CD4-positive, alpha-beta memory T cell (primary cell): ENCODE results near the gene WNK1. TPM values are rescaled to one million over a fixed set of nuclear protein-coding genes. Genes with fewer than 3 reads are reported as not detected.
"Not testable (repeated sequence)": the region's sequence is repeated elsewhere in the genome, so short reads cannot be mapped to it uniquely, and the experiment has no call there.

Experiments
- CTCF ChIA-PET: fragments of 350-600 bp; sonication (Branson Sonifier 250); formaldehyde crosslinking; loops from one replicate; lab custom pipeline; 2021; ENCODE audit warnings: inconsistent platforms; ENCODE audit not compliant: partially characterized antibody; lab: Charles Lee
- POLR2A ChIA-PET: fragments of 350-600 bp; sonication (Branson Sonifier 250); formaldehyde crosslinking; loops from one replicate; lab custom pipeline; 2021; ENCODE audit not compliant: partially characterized antibody; lab: Charles Lee
- DNase-seq, 5 donors: peaks; one replicate each; pipeline versions ENCODE4 v3.0.0 to v3.0.0-alpha.2; 2020 to 2022; ENCODE audit warnings: mixed read lengths in 1 of 5
- H3K27ac ChIP-seq: one replicate; pipeline ENCODE4 v1.7.0; 2013; ENCODE audit warnings: low read depth, low read length
- H3K27me3 ChIP-seq: 2 replicates; pipeline ENCODE4 v1.7.0; 2013; ENCODE audit warnings: mild to moderate bottlenecking, low read length, moderate library complexity; ENCODE audit not compliant: insufficient read depth
- H3K36me3 ChIP-seq: 2 replicates; pipeline ENCODE4 v1.7.0; 2013; ENCODE audit warnings: mild to moderate bottlenecking, low read length, moderate library complexity; ENCODE audit not compliant: insufficient read depth
- H3K4me1 ChIP-seq: 2 replicates; pipeline ENCODE4 v1.7.0; 2013; ENCODE audit warnings: mild to moderate bottlenecking, low read length, moderate library complexity; ENCODE audit not compliant: insufficient read depth
- H3K4me3 ChIP-seq, 2 donors: one replicate each; pipeline ENCODE4 v1.7.0; 2013; ENCODE audit warnings: low read length in 2 of 2, mild to moderate bottlenecking in 1 of 2
- H3K9me3 ChIP-seq, 2 donors: one replicate each; pipeline ENCODE4 v1.7.0; 2013; ENCODE audit warnings: low read length in 2 of 2, control low read depth in 1 of 2; ENCODE audit not compliant: control insufficient read depth in 1 of 2
- H3K27ac Mint-ChIP-seq, 7 donors: one replicate each; pipeline ENCODE4 v1.8.0; 2020 to 2021; ENCODE audit warnings: mixed read lengths in 7 of 7, mild to moderate bottlenecking in 6 of 7, inconsistent platforms in 3 of 7, moderate library complexity in 3 of 7
- H3K27me3 Mint-ChIP-seq, 2 donors: one replicate each; pipeline ENCODE4 v1.8.0; 2020 to 2021; ENCODE audit warnings: mixed read lengths in 2 of 2
- H3K36me3 Mint-ChIP-seq, 2 donors: one replicate each; pipeline ENCODE4 v1.8.0; 2020 to 2021; ENCODE audit warnings: mixed read lengths in 2 of 2, inconsistent platforms in 1 of 2, mild to moderate bottlenecking in 1 of 2
- H3K4me1 Mint-ChIP-seq, 4 donors: one replicate each; pipeline ENCODE4 v1.8.0; 2020 to 2021; ENCODE audit warnings: mixed read lengths in 4 of 4, mild to moderate bottlenecking in 1 of 4
- H3K4me3 Mint-ChIP-seq, 8 donors: one replicate each; pipeline ENCODE4 v1.8.0; 2020 to 2021; ENCODE audit warnings: mixed read lengths in 8 of 8, mild to moderate bottlenecking in 7 of 8, moderate library complexity in 6 of 8, inconsistent platforms in 3 of 8
- H3K9me3 Mint-ChIP-seq, 8 donors: one replicate each; pipeline ENCODE4 v1.8.0; 2020 to 2021; ENCODE audit warnings: mixed read lengths in 8 of 8, mild to moderate bottlenecking in 5 of 8, inconsistent platforms in 3 of 8, moderate library complexity in 1 of 8
- intact Hi-C: fragments of 100-400 bp; cut with micrococcal nuclease; formaldehyde crosslinking; loops from one replicate; pipeline ENCODE4 v1.15.1; 2023
- polyA plus RNA-seq, 2 donors: library from polyadenylated mRNA; unstranded; fragments of 300-500 nt; fragmentation: Illumina TruSeq; gene quantifications; one replicate each; pipeline ENCODE4 v1.2.3, GENCODE V29; 2021
- total RNA-seq, 2 experiments: library from RNA; stranded (reverse); gene quantifications; one replicate each; pipeline ENCODE4 v1.2.3, GENCODE V29; 2021

Gene WNK1
- total and polyA plus RNA-seq, 4 experiments from 2014 or later, result 4.5 to 194 (median 121) TPM

DNA sequence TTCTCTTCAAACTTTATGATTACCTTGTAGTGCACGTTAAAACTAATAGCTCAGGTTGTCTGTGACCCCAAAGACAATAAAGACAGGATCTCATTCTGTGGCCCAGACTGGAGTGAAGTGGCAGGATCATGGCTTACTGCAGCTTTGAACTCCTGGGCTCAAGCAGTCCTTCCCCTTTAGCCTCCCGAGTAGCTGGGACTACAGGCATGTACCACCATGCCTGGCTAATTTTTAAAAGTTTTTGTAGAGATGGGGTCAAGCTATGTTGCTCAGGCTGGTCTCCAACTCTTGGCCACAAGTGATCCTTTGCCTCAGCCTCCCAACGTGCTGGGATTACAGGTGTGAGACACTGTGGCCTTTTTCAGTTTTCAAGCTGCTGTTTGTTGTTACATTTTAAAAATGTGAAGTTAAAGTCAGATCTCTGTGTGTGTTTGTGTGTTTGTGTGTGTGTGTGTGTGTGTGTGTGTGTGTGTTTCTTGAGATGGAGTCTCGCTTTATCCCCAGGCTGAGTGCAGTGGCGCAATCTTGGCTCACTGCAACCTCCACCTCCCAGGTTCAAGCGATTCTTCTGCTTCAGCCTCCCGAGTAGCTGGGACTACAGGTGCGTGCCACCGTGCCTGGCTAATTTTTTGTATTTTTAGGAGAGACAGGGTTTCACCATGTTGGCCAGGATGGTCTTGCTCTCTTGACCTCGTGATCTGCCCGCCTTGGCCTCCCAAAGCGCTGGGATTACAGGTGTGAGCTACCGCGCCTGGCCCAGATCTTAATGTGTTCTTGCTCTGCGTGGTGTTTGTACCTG lies 23.8 kb downstream of the WNK1 start:
- peak overlapping the region in 6 of 8 donors; percentile 23 to 77 (median 55) for H3K4me3 Mint-ChIP-seq
- H3K4me1 ChIP-seq, result peaks cover 95% of the 10 kb centered on the region
- peak overlapping the region; percentile 36 to 89 (median 84) for H3K27ac Mint-ChIP-seq
- intact Hi-C loops, result loop anchor here (2.0 kb wide), 2 partner anchors 19 to 21 kb away; no protein-coding TSS in a partner anchor
- not testable (repeated sequence) for H3K27me3 ChIP-seq, H3K27ac ChIP-seq, H3K9me3 Mint-ChIP-seq, H3K36me3 ChIP-seq, H3K4me3 ChIP-seq, DNase-seq, H3K9me3 ChIP-seq, H3K27me3 Mint-ChIP-seq
- H3K4me1 Mint-ChIP-seq, result peaks cover 61 to 90% (median 77%) of the 10 kb centered on the region in 4 donors
- peaks cover 1 to 12% of the 10 kb centered on the region in 2 donors for H3K36me3 Mint-ChIP-seq
- POLR2A ChIA-PET, result interaction anchor here (1.2 to 12.7 kb wide), 5 partner anchors 10 to 200 kb away, joined by 3 to 106 read pairs (median 7); partner anchors contain the start of gene WNK1
- CTCF ChIA-PET, result interaction anchor here (0.9 to 6.5 kb wide), 9 partner anchors 11 to 201 kb away, joined by 3 to 51 read pairs (median 6); no protein-coding TSS in a partner anchor

GRCh38 chr12:776772-777373 lies 24.5 kb downstream of the WNK1 start:
- not testable (repeated sequence) for H3K4me3 ChIP-seq, DNase-seq, H3K9me3 ChIP-seq, H3K27me3 Mint-ChIP-seq, H3K36me3 ChIP-seq, H3K27me3 ChIP-seq, H3K9me3 Mint-ChIP-seq, H3K27ac ChIP-seq
- peaks cover 95% of the 10 kb centered on the region for H3K4me1 ChIP-seq
- POLR2A ChIA-PET, result interaction anchor here (0.7 to 12.7 kb wide), 11 partner anchors 9 to 201 kb away, joined by 3 to 106 read pairs (median 3); partner anchors contain the start of gene WNK1
- H3K4me3 Mint-ChIP-seq, result peak overlapping the region in 7 of 8 donors; percentile 14 to 77 (median 47)
- peaks cover 1 to 12% of the 10 kb centered on the region in 2 donors for H3K36me3 Mint-ChIP-seq
- peak overlapping the region; percentile 36 to 84 (median 79) for H3K27ac Mint-ChIP-seq
- H3K4me1 Mint-ChIP-seq, result peaks cover 64 to 93% (median 79%) of the 10 kb centered on the region in 4 donors
- intact Hi-C loops, result loop anchor here (2.0 kb wide), 1 partner anchor 18 kb away; no protein-coding TSS in a partner anchor
- CTCF ChIA-PET, result interaction anchor here (0.7 to 6.5 kb wide), 17 partner anchors 8 to 202 kb away, joined by 3 to 51 read pairs (median 5); partner anchors contain the start of gene WNK1

GRCh38 chr12:777550-778047 lies 25.2 kb downstream of the WNK1 start:
- Histone ChIP-seq H3K4me1 (peaks cover 95% of the 10 kb centered on the region), H3K9me3 (no peaks in the 10 kb centered on the region), H3K27ac (no peak overlapping the region), H3K36me3 (no peaks in the 10 kb centered on the region), H3K4me3 (no peak overlapping the region), H3K27me3 (no peaks in the 10 kb centered on the region)
- H3K27ac Mint-ChIP-seq, result peak overlapping the region; percentile 26 to 81 (median 71)
- no peaks in the 10 kb centered on the region for H3K27me3 Mint-ChIP-seq
- CTCF ChIA-PET, result interaction anchor here (0.7 to 6.5 kb wide), 16 partner anchors 9 to 202 kb away, joined by 3 to 51 read pairs (median 4); partner anchors contain the start of gene WNK1
- H3K4me1 Mint-ChIP-seq, result peaks cover 62 to 93% (median 79%) of the 10 kb centered on the region in 4 donors
- no peak for DNase-seq
- intact Hi-C loops, result loop anchor here (2.0 kb wide), 1 partner anchor 17 kb away; no protein-coding TSS in a partner anchor
- H3K4me3 Mint-ChIP-seq, result peak overlapping the region in 5 of 8 donors; percentile 34 to 58 (median 51)
- H3K9me3 Mint-ChIP-seq, result no peaks in the 10 kb centered on the region
- POLR2A ChIA-PET, result interaction anchor here (0.6 to 12.7 kb wide), 12 partner anchors 8 to 202 kb away, joined by 3 to 106 read pairs (median 3); partner anchors contain the start of gene WNK1
- H3K36me3 Mint-ChIP-seq, result peaks cover 4 to 12% of the 10 kb centered on the region in 2 donors

DNA sequence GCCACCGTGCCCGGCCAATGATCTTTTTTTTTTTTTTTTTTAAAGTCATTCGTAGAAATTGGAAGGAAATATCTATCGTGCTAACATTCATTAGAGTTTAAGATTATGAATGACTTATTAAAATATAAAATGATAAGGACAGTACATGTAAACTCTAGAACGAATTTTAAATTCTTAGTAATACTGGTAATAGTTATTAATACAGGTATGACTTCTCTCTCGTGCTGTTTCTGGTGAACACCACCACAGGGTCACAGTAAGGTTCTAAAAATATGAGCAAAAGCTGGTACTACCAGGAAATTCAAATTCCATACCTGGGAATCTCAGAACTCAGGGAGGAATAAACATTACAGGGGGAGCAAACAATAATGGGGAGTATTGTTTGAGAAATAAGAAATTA lies 26.2 kb downstream of the WNK1 start:
- no peaks in the 10 kb centered on the region for H3K27me3 ChIP-seq
- no peaks in the 10 kb centered on the region for H3K36me3 ChIP-seq
- peaks cover 88% of the 10 kb centered on the region for H3K4me1 ChIP-seq
- H3K4me1 Mint-ChIP-seq, result peaks cover 56 to 84% (median 70%) of the 10 kb centered on the region in 4 donors
- H3K27ac ChIP-seq, result peak overlapping the region; percentile 34
- peak overlapping the region; percentile 64 to 94 (median 82) for H3K4me3 Mint-ChIP-seq
- H3K9me3 Mint-ChIP-seq, result no peaks in the 10 kb centered on the region
- no peaks in the 10 kb centered on the region for H3K9me3 ChIP-seq
- no peaks in the 10 kb centered on the region for H3K27me3 Mint-ChIP-seq
- peak overlapping the region; percentile 60 to 91 (median 79) for H3K27ac Mint-ChIP-seq
- intact Hi-C loops, result no loop called here
- peaks cover 4 to 12% of the 10 kb centered on the region in 2 donors for H3K36me3 Mint-ChIP-seq
- CTCF ChIA-PET, result interaction anchor here (3.1 to 6.5 kb wide), 3 partner anchors 33 to 203 kb away, joined by 8 to 51 read pairs (median 22); no protein-coding TSS in a partner anchor
- DNase-seq, result no peak
- POLR2A ChIA-PET, result interaction anchor here (12.7 kb wide), 1 partner anchor 26 kb away, joined by 106 read pairs; the partner anchor contains the start of gene WNK1
- no peak overlapping the region for H3K4me3 ChIP-seq

DNA sequence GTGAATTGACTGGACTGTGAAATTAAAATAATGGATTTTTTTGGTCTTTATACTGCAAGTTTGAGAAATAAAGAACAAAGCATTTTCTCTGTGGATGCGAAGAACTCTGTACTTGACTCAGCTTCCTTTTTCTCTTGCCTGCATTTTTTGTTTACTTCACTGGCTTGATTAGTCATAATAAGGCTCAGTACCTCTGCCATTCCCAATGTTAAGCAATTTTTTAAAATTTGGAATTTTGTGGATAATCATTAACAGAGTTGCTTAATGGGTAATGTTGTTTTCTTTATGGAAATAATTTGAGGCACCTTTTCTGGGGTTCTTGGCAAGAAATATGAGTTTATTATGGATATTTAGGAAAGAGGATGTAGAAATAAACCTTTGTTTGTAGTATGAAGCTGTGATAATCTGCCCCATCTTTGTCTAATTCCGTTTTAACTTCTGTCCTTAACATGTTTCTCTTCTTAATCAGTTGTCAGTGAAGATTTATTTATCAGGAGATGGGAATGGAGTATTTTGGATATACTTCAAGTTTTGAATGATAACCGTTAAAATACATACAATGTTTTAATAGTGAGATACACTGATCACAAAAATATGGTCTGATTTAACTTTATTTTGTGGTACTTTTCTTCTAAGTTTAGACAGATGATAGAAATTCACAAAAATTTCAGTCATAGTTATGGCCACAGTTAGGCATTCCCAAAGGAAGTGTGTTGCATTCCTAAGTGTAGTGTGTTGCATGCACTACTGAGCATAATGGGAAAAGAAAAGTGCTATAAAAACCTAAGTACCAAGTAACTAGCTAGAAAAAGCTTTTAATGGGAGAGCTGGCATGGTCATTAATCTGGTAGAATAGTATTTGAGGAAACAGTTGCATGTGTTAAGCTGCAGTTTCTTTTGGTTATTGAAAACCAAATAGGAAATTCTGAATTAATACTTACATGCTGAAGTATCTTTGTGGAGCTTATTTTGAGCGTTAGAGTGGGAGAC lies 27.7 kb downstream of the WNK1 start:
- H3K4me1 Mint-ChIP-seq, result peaks cover 53 to 78% (median 64%) of the 10 kb centered on the region in 4 donors

More for the DNA sequence above, 27.7 kb downstream of the WNK1 start:
- no peaks in the 10 kb centered on the region for H3K36me3 ChIP-seq
- H3K27me3 ChIP-seq, result no peaks in the 10 kb centered on the region
- Mint-ChIP-seq H3K27ac (peak overlapping the region; percentile 76 to 93 (median 82)), H3K36me3 (peaks cover 4 to 12% of the 10 kb centered on the region in 2 donors), H3K4me3 (peak overlapping the region; percentile 78 to 94 (median 83)), H3K9me3 (no peaks in the 10 kb centered on the region), H3K27me3 (no peaks in the 10 kb centered on the region)
- peaks cover 81% of the 10 kb centered on the region for H3K4me1 ChIP-seq
- ChIA-PET CTCF (interaction anchor here (1.0 to 6.5 kb wide), 12 partner anchors 12 to 205 kb away, joined by 3 to 22 read pairs (median 6); no protein-coding TSS in a partner anchor), POLR2A (interaction anchor here (0.6 to 12.7 kb wide), 7 partner anchors 12 to 204 kb away, joined by 3 to 106 read pairs (median 4); partner anchors contain the start of gene WNK1)
- peak overlapping the region in 1 of 2 donors; percentile 16 for H3K4me3 ChIP-seq
- intact Hi-C loops, result no loop called here
- peak overlapping the region; percentile 16 for H3K27ac ChIP-seq
- H3K9me3 ChIP-seq, result no peaks in the 10 kb centered on the region
- no peak for DNase-seq
